PC-9 (cell line): ENCODE measurements around the gene KTN1.

Source experiments
- CTCF ChIP-seq: fragments of 200-600 bp; sonication (generic); conservative IDR thresholded peaks from 2 replicates; pipeline ENCODE4 v1.6.1; 2017; ENCODE audit warnings: mixed run types, antibody characterized with exemption, mild to moderate bottlenecking, moderate library complexity
- EZH2 ChIP-seq: fragments of 200-600 bp; sonication (generic); IDR thresholded peaks from 2 replicates; pipeline ENCODE4 v1.8.0; 2017; ENCODE audit warnings: antibody characterized with exemption, low read depth

DNA sequence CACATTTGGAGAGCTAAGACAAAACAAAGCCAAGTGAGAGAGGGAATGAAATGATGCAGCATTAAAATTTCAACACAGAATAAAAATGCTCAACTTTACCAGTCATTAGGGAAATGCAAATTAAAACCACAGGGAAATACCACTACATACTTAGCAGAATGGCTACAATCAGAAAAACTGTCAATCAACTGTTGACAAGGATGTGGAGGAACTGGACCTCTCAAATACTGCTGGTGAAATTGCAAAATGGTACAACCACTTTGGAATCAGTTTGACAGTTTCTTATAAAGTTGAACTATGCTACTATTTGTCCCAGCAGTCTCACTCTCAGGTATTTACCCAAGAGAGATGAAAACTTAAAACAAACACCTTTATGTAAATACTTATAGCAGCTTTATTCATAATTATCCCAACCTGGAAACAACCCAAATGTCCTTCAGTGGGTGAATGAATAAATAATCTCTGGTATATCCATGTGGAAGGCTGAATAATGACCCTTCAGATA lies 43.8 kb upstream of the KTN1 start:
- no peak for TF ChIP-seq EZH2
- TF ChIP-seq CTCF: no peak
